Measurements from ENCODE around the gene ZNF608.

The ZNF608 gene

DNA sequence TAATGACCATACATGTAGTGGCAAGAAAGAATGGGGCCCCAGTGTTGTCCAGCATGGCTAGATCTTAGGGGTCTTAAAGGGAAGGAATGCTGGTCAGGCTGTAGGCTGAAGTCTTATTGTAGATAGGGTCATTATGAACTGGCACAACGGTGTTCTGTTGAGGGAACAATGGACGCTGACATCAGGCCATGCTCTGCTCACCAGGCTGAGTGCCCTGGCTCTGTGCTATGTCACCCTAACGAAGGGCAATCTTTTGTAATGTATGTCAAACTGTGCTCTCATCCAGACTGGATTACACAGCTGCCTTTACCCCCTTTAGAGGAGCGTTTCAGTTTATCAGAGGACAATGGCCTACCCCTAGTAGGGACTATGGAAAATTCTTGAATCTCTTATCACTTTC is 14.6 kb upstream of the ZNF608 start:
- Histone ChIP-seq H3K9me3 (ENCODE audit: insufficient read depth, low read length) (no peaks in the 10 kb centered on the region), H2AFZ (ENCODE audit: low read depth, low read length, severe bottlenecking) (no peak overlapping the region), H4K20me1 (ENCODE audit: low read depth, low read length) (no peaks in the 10 kb centered on the region), H3K27me3 (ENCODE audit: low read length) (no peaks in the 10 kb centered on the region), H3K9ac (ENCODE audit: low read length) (no peak overlapping the region), H3K9me2 (replicated peaks; ENCODE audit: insufficient read depth, low read length) (no peaks in the 10 kb centered on the region), H3K4me3 (ENCODE audit: insufficient read depth, low read length, poor library complexity, severe bottlenecking) (no peak overlapping the region), H3F3A (ENCODE audit: insufficient read depth) (no peaks in the 10 kb centered on the region), H3K4me2 (ENCODE audit: low read depth, low read length, poor library complexity, severe bottlenecking) (no peak overlapping the region), H3K79me2 (ENCODE audit: insufficient read depth, low read length) (no peaks in the 10 kb centered on the region), H3K36me3 (ENCODE audit: low read length) (no peaks in the 10 kb centered on the region), H3K27ac (ENCODE audit: low read depth, low read length) (no peak overlapping the region)
- no peak for TF ChIP-seq EZH2phosphoT487 (conservative IDR thresholded peaks at IDR 0.05; ENCODE audit: low read length)
- TF ChIP-seq, protein P1, sequence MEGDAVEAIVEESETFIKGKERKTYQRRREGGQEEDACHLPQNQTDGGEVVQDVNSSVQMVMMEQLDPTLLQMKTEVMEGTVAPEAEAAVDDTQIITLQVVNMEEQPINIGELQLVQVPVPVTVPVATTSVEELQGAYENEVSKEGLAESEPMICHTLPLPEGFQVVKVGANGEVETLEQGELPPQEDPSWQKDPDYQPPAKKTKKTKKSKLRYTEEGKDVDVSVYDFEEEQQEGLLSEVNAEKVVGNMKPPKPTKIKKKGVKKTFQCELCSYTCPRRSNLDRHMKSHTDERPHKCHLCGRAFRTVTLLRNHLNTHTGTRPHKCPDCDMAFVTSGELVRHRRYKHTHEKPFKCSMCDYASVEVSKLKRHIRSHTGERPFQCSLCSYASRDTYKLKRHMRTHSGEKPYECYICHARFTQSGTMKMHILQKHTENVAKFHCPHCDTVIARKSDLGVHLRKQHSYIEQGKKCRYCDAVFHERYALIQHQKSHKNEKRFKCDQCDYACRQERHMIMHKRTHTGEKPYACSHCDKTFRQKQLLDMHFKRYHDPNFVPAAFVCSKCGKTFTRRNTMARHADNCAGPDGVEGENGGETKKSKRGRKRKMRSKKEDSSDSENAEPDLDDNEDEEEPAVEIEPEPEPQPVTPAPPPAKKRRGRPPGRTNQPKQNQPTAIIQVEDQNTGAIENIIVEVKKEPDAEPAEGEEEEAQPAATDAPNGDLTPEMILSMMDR (IDR thresholded peaks at IDR 0.05; ENCODE audit: insufficient read depth, low read length, poor library complexity, severe bottlenecking), result no peak

GRCh38 chr5:124760608-124761007 is 14.2 kb upstream of the ZNF608 start:
- Histone ChIP-seq H3K9ac (ENCODE audit: low read length) (no peak overlapping the region), H3K9me3 (ENCODE audit: insufficient read depth, low read length) (no peaks in the 10 kb centered on the region), H3K27ac (ENCODE audit: low read depth, low read length) (no peak overlapping the region), H4K20me1 (ENCODE audit: low read depth, low read length) (no peaks in the 10 kb centered on the region), H3F3A (ENCODE audit: insufficient read depth) (no peaks in the 10 kb centered on the region), H3K27me3 (ENCODE audit: low read length) (no peaks in the 10 kb centered on the region), H3K9me2 (replicated peaks; ENCODE audit: insufficient read depth, low read length) (no peaks in the 10 kb centered on the region), H3K4me2 (ENCODE audit: low read depth, low read length, poor library complexity, severe bottlenecking) (no peak overlapping the region), H3K4me3 (ENCODE audit: insufficient read depth, low read length, poor library complexity, severe bottlenecking) (no peak overlapping the region), H3K36me3 (ENCODE audit: low read length) (no peaks in the 10 kb centered on the region), H3K79me2 (ENCODE audit: insufficient read depth, low read length) (no peaks in the 10 kb centered on the region), H2AFZ (ENCODE audit: low read depth, low read length, severe bottlenecking) (no peak overlapping the region)
- TF ChIP-seq EZH2phosphoT487 (conservative IDR thresholded peaks at IDR 0.05; ENCODE audit: low read length), result no peak
- TF ChIP-seq, protein P1 (IDR thresholded peaks at IDR 0.05; ENCODE audit: insufficient read depth, low read length, poor library complexity, severe bottlenecking), result no peak

- Histone ChIP-seq H2AFZ (ENCODE audit: low read depth, low read length, severe bottlenecking) (peak overlapping the region; percentile 67), H3K79me2 (ENCODE audit: insufficient read depth, low read length) (no peaks in the 10 kb centered on the region), H3K36me3 (ENCODE audit: low read length) (no peaks in the 10 kb centered on the region), H3K27me3 (ENCODE audit: low read length) (no peaks in the 10 kb centered on the region), H3K4me2 (ENCODE audit: low read depth, low read length, poor library complexity, severe bottlenecking) (peak overlapping the region; percentile 78), H3K27ac (ENCODE audit: low read depth, low read length) (peak overlapping the region; percentile 58; the same call in 1 of the 2 replicates), H3F3A (ENCODE audit: insufficient read depth) (peaks cover 9% of the 10 kb centered on the region), H4K20me1 (ENCODE audit: low read depth, low read length) (no peaks in the 10 kb centered on the region), H3K4me3 (ENCODE audit: insufficient read depth, low read length, poor library complexity, severe bottlenecking) (peak overlapping the region; percentile 41), H3K9ac (ENCODE audit: low read length) (peak overlapping the region; percentile 48), H3K9me3 (ENCODE audit: insufficient read depth, low read length) (no peaks in the 10 kb centered on the region), H3K9me2 (replicated peaks; ENCODE audit: insufficient read depth, low read length) (no peaks in the 10 kb centered on the region)
- TF ChIP-seq EZH2phosphoT487 (conservative IDR thresholded peaks at IDR 0.05; ENCODE audit: low read length), result no peak
- TF ChIP-seq, protein P1 (IDR thresholded peaks at IDR 0.05; ENCODE audit: insufficient read depth, low read length, poor library complexity, severe bottlenecking), result no peak
Measured at GRCh38 chr5:124755565-124755964, 9.1 kb upstream of the ZNF608 start.

All from SU-DHL-6 (cell line).